HepG2 (cell line): ENCODE measurements around the gene TMEM214. TPM values are rescaled to one million over a fixed set of nuclear protein-coding genes. Genes with fewer than 3 reads are reported as not detected.

ENCODE experiments used
- FOSL2 ChIP-seq: sonication (generic); formaldehyde crosslinking; IDR thresholded peaks from 2 replicates; pipeline ENCODE4 v1.4.0; 2020; ENCODE audit warnings: missing genetic modification reagents
- GABPB1 ChIP-seq: IDR thresholded peaks from 2 replicates; pipeline ENCODE4 v1.6.1; 2016; ENCODE audit warnings: mild to moderate bottlenecking, missing genetic modification reagents, moderate library complexity, missing compliant biosample characterization
- HCFC1 ChIP-seq: fragments of 150-350 bp; IDR thresholded peaks from 2 replicates; pipeline ENCODE4 v1.6.1; 2014; ENCODE audit warnings: low read depth, low read length
- MAX ChIP-seq: IDR thresholded peaks from 2 replicates; pipeline ENCODE4 v1.6.1; 2012; ENCODE audit warnings: inconsistent platforms
- MED8 ChIP-seq: sonication (generic); formaldehyde crosslinking; IDR thresholded peaks from 2 replicates; pipeline ENCODE4 v1.8.1; 2023; ENCODE audit warnings: mild to moderate bottlenecking, missing genetic modification reagents; ENCODE audit not compliant: insufficient replicate concordance
- NBN ChIP-seq: fragments of 450-650 bp; conservative IDR thresholded peaks from 2 replicates; pipeline ENCODE4 v1.6.1; 2017
- NCOR1 ChIP-seq: fragments of 200-600 bp; sonication (generic); IDR thresholded peaks from 2 replicates; pipeline ENCODE4 v1.7.0; 2017; ENCODE audit warnings: antibody characterized with exemption, low read length, borderline replicate concordance
- NFYC ChIP-seq: IDR thresholded peaks from 2 replicates; pipeline ENCODE4 v1.6.1; 2016; ENCODE audit warnings: missing genetic modification reagents, missing compliant biosample characterization
- NKX3-1 ChIP-seq: sonication (generic); formaldehyde crosslinking; IDR thresholded peaks from 2 replicates; pipeline ENCODE4 v1.5.0; 2020; ENCODE audit warnings: missing genetic modification reagents
- PRPF4 ChIP-seq: fragments of 200-400 bp; formaldehyde crosslinking; IDR thresholded peaks from 2 replicates; pipeline ENCODE4 v1.6.1; 2016; ENCODE audit warnings: low read length, low read depth; ENCODE audit not compliant: poor library complexity, severe bottlenecking
- RXRB ChIP-seq: IDR thresholded peaks from 2 replicates; pipeline ENCODE4 v1.6.1; 2016; ENCODE audit warnings: borderline replicate concordance, missing genetic modification reagents, missing compliant biosample characterization
- SAP130 ChIP-seq: IDR thresholded peaks from 2 replicates; pipeline ENCODE4 v1.6.1; 2016; ENCODE audit warnings: low read depth
- SOX5 ChIP-seq: IDR thresholded peaks from 2 replicates; pipeline ENCODE4 v1.6.1; 2016; ENCODE audit warnings: borderline replicate concordance
- SRSF9 ChIP-seq: fragments of 200-400 bp; formaldehyde crosslinking; IDR thresholded peaks from 2 replicates; pipeline ENCODE4 v1.6.1; 2018; ENCODE audit warnings: borderline replicate concordance, mild to moderate bottlenecking, low read depth, low read length; ENCODE audit not compliant: insufficient read depth, poor library complexity, severe bottlenecking
- ZNF256 ChIP-seq: sonication (generic); formaldehyde crosslinking; conservative IDR thresholded peaks from 2 replicates; pipeline ENCODE4 v1.4.0; 2020; ENCODE audit warnings: missing genetic modification reagents
- ZNF280B ChIP-seq: sonication (generic); formaldehyde crosslinking; IDR thresholded peaks from 2 replicates; pipeline ENCODE4 v1.5.0; 2020; ENCODE audit warnings: missing genetic modification reagents, mild to moderate bottlenecking, borderline replicate concordance
- ZNF292 ChIP-seq: sonication (generic); formaldehyde crosslinking; IDR thresholded peaks from 2 replicates; pipeline ENCODE4 v1.8.1; 2022; ENCODE audit warnings: mild to moderate bottlenecking, low read depth, missing genetic modification reagents, borderline replicate concordance
- ZNF704 ChIP-seq: sonication (generic); formaldehyde crosslinking; IDR thresholded peaks from 2 replicates; pipeline ENCODE4 v1.8.1; 2023; ENCODE audit warnings: mild to moderate bottlenecking, inconsistent platforms, moderate library complexity, missing genetic modification reagents, borderline replicate concordance
- polyA plus RNA-seq, 8 experiments: library from polyadenylated mRNA; depleted of rRNA in 3 of 8; stranded (reverse) in 7 of 8; unstranded in 1 of 8; fragments of >200 nt; fragmentation: Illumina TruSeq in 4 of 8; extraction: Trizol in 4 of 8; gene quantifications; 2 replicates each; pipeline versions ENCODE4 v1.2.1 to v1.2.3, GENCODE V29; 2011 to 2016; ENCODE audit warnings: low read depth in 4 of 8, missing spikeins in 1 of 8, mixed read lengths in 1 of 8; ENCODE audit not compliant: insufficient read depth in 1 of 8
- total RNA-seq, 5 experiments: library from RNA; depleted of rRNA; stranded (reverse); fragments of >200 nt; fragmentation: Illumina TruSeq; extraction: Trizol; gene quantifications; 2 replicates each; pipeline ENCODE4 v1.2.3, GENCODE V29; 2016; ENCODE audit warnings: low read depth in 1 of 5
- TF ChIP-seq, protein P1 (sequence below): sonication (generic); formaldehyde crosslinking; IDR thresholded peaks from 2 replicates; pipeline ENCODE4 v1.5.0; 2020; ENCODE audit warnings: mild to moderate bottlenecking, missing genetic modification reagents, moderate library complexity
- TF ChIP-seq, protein P2 (sequence below): IDR thresholded peaks from 2 replicates; pipeline ENCODE4 v1.6.1; 2016
- TF ChIP-seq, protein P3 (sequence below): sonication (generic); formaldehyde crosslinking; IDR thresholded peaks from 2 replicates; pipeline ENCODE4 v1.5.0; 2020; ENCODE audit warnings: missing genetic modification reagents

The TMEM214 gene
- total and polyA plus RNA-seq, 2 of the 13 experiments (the other 11 are each of a cell fraction or from before 2014, with no cell fraction given), result 58.3 to 132 TPM

- TF ChIP-seq ZNF256, result no peak
- peak; percentile 32 for TF ChIP-seq FOSL2 (CRISPR knock-in tag)
- no peak for TF ChIP-seq NBN
- TF ChIP-seq HCFC1, result peak; percentile 71
- TF ChIP-seq ZNF280B (CRISPR knock-in tag), result peak; percentile 57; the same call in 1 of the 2 replicates
- TF ChIP-seq, protein P1, sequence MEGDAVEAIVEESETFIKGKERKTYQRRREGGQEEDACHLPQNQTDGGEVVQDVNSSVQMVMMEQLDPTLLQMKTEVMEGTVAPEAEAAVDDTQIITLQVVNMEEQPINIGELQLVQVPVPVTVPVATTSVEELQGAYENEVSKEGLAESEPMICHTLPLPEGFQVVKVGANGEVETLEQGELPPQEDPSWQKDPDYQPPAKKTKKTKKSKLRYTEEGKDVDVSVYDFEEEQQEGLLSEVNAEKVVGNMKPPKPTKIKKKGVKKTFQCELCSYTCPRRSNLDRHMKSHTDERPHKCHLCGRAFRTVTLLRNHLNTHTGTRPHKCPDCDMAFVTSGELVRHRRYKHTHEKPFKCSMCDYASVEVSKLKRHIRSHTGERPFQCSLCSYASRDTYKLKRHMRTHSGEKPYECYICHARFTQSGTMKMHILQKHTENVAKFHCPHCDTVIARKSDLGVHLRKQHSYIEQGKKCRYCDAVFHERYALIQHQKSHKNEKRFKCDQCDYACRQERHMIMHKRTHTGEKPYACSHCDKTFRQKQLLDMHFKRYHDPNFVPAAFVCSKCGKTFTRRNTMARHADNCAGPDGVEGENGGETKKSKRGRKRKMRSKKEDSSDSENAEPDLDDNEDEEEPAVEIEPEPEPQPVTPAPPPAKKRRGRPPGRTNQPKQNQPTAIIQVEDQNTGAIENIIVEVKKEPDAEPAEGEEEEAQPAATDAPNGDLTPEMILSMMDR (CRISPR knock-in tag), result peak; percentile 36
- no peak; the same call in 1 of the 2 replicates for TF ChIP-seq ZNF704 (CRISPR knock-in tag)
- no peak for TF ChIP-seq PRPF4
- no peak for TF ChIP-seq MED8
- TF ChIP-seq RXRB (CRISPR knock-in tag), result peak; percentile 52; the same call in 1 of the 2 replicates
- TF ChIP-seq SOX5 (CRISPR knock-in tag), result peak; percentile 52; the same call in 1 of the 2 replicates
- TF ChIP-seq SAP130 (CRISPR knock-in tag), result peak; percentile 96
- peak; percentile 31; the same call in 1 of the 2 replicates for TF ChIP-seq NFYC
- 0 out of 2 replicates have a peak, but pooled peaks have one; percentile 19 for TF ChIP-seq NKX3-1 (CRISPR knock-in tag)
- TF ChIP-seq NCOR1, result no peak
- no peak for TF ChIP-seq ZNF292 (CRISPR knock-in tag)
- TF ChIP-seq SRSF9, result no peak
- TF ChIP-seq, protein P2, sequence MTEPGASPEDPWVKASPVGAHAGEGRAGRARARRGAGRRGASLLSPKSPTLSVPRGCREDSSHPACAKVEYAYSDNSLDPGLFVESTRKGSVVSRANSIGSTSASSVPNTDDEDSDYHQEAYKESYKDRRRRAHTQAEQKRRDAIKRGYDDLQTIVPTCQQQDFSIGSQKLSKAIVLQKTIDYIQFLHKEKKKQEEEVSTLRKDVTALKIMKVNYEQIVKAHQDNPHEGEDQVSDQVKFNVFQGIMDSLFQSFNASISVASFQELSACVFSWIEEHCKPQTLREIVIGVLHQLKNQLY (CRISPR knock-in tag), result no peak
- TF ChIP-seq, protein P3, sequence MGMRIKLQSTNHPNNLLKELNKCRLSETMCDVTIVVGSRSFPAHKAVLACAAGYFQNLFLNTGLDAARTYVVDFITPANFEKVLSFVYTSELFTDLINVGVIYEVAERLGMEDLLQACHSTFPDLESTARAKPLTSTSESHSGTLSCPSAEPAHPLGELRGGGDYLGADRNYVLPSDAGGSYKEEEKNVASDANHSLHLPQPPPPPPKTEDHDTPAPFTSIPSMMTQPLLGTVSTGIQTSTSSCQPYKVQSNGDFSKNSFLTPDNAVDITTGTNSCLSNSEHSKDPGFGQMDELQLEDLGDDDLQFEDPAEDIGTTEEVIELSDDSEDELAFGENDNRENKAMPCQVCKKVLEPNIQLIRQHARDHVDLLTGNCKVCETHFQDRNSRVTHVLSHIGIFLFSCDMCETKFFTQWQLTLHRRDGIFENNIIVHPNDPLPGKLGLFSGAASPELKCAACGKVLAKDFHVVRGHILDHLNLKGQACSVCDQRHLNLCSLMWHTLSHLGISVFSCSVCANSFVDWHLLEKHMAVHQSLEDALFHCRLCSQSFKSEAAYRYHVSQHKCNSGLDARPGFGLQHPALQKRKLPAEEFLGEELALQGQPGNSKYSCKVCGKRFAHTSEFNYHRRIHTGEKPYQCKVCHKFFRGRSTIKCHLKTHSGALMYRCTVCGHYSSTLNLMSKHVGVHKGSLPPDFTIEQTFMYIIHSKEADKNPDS (CRISPR knock-in tag), result no peak
- peak; percentile 96 for TF ChIP-seq GABPB1
- TF ChIP-seq MAX, result peak; percentile 89
Observed at GRCh38 chr2:27071277-27071989, 38.7 kb downstream of the TMEM214 start, which contains the start of gene OST4 (continued).
